Endothelial cell of umbilical vein (primary cell): Measurements from ENCODE around the gene FOXA1. TPM values are rescaled to one million over a fixed set of nuclear protein-coding genes. Genes with fewer than 3 reads are reported as not detected.

ENCODE experiments used
- BruUV-seq: library from RNA; stranded (reverse); fragments of 400-500 nt; replicated peaks from 2 replicates; lab custom pipeline; 2021; lab: Mats Ljungman, UMichigan
- CTCF ChIA-PET: fragments of 300-600, 350-600 bp; sonication (Branson Sonifier 250); formaldehyde crosslinking; loops from one replicate; lab custom pipeline; 2021; ENCODE audit warnings: antibody characterized with exemption, inconsistent platforms; lab: Charles Lee
- POLR2A ChIA-PET: fragments of 300-600, 350-600 bp; sonication (Branson Sonifier 250); formaldehyde crosslinking; loops from one replicate; lab custom pipeline; 2021; ENCODE audit warnings: antibody characterized with exemption, inconsistent platforms; lab: Charles Lee
- DNase-seq: peaks from one replicate; pipeline ENCODE4 v3.0.0-alpha.2; 2011; ENCODE audit warnings: low read depth, low spot score
- FAIRE-seq: peaks from 2 replicates; lab custom pipeline; 2011; peaks lifted over from hg19 to GRCh38; lab: Jason Lieb, UNC
- H2AFZ ChIP-seq: 2 replicates; pipeline ENCODE4 v1.6.0; 2012; ENCODE audit warnings: low read depth, low read length, control low read depth, inconsistent platforms
- H3K27ac ChIP-seq: 2 replicates; pipeline ENCODE4 v1.5.1; 2011; ENCODE audit warnings: low read depth, mild to moderate bottlenecking, control low read depth, low read length, moderate library complexity; ENCODE audit not compliant: insufficient read depth
- H3K27me3 ChIP-seq, 2 experiments: 2 replicates each; pipeline versions ENCODE4 v1.6.0 to v1.6.1; 2011; ENCODE audit warnings: low read length in 2 of 2, mixed read lengths in 1 of 2; ENCODE audit not compliant: control insufficient read depth in 2 of 2, insufficient read depth in 2 of 2
- H3K36me3 ChIP-seq, 2 experiments: 2 replicates in 1 of 2; 3 replicates in 1 of 2; pipeline ENCODE4 v1.5.1; 2011; ENCODE audit warnings: low read length in 2 of 2, mild to moderate bottlenecking in 1 of 2, moderate library complexity in 1 of 2; ENCODE audit not compliant: control insufficient read depth in 2 of 2, insufficient read depth in 2 of 2; ENCODE audit errors: extremely low read depth in 1 of 2
- H3K4me1 ChIP-seq: 3 replicates; pipeline ENCODE4 v1.5.1; 2011; ENCODE audit warnings: mild to moderate bottlenecking, low read length; ENCODE audit not compliant: control insufficient read depth, insufficient read depth; ENCODE audit errors: extremely low read depth
- H3K4me2 ChIP-seq: 2 replicates; pipeline ENCODE4 v1.6.1; 2011; ENCODE audit warnings: low read length, control low read depth, mixed read lengths; ENCODE audit not compliant: insufficient read depth
- H3K4me3 ChIP-seq, 3 experiments: fragments of 200-600 bp in 1 of 3; sonication (generic), shearing (Covaris generic) in 1 of 3; replicated peaks in 1 of 3; 2 replicates each; pipeline ENCODE4 v1.5.1; 2011 to 2016; ENCODE audit warnings: control low read depth in 3 of 3, low read length in 3 of 3, mild to moderate bottlenecking in 2 of 3, inconsistent platforms in 1 of 3, low read depth in 1 of 3, moderate library complexity in 1 of 3; ENCODE audit not compliant: insufficient read depth in 1 of 3
- H3K79me2 ChIP-seq: 2 replicates; pipeline ENCODE4 v1.6.0; 2012; ENCODE audit warnings: low read length, inconsistent platforms; ENCODE audit not compliant: control insufficient read depth, insufficient read depth
- H3K9ac ChIP-seq: replicated peaks from 2 replicates; pipeline ENCODE3; 2011; ENCODE audit warnings: low read length, control low read depth; ENCODE audit not compliant: insufficient read depth; ENCODE audit errors: extremely low read depth
- H3K9me1 ChIP-seq: replicated peaks from 3 replicates; pipeline ENCODE4 v1.6.0; 2011; ENCODE audit warnings: mild to moderate bottlenecking, low read length; ENCODE audit not compliant: control insufficient read depth, insufficient read depth; ENCODE audit errors: extremely low read depth
- H3K9me3 ChIP-seq: replicated peaks from 2 replicates; pipeline ENCODE4 v1.5.1; 2012; ENCODE audit warnings: low read length, inconsistent platforms; ENCODE audit not compliant: control insufficient read depth, insufficient read depth
- H4K20me1 ChIP-seq: replicated peaks from 2 replicates; pipeline ENCODE3; 2011; ENCODE audit warnings: mild to moderate bottlenecking, low read length; ENCODE audit not compliant: control insufficient read depth, insufficient read depth; ENCODE audit errors: extremely low read depth
- EZH2 ChIP-seq: IDR thresholded peaks from 2 replicates; pipeline ENCODE4 v1.6.1; 2012; ENCODE audit warnings: borderline replicate concordance, low read depth, mild to moderate bottlenecking, moderate library complexity, low read length, inconsistent platforms; ENCODE audit not compliant: severe bottlenecking
- FOS ChIP-seq: IDR thresholded peaks from 2 replicates; pipeline ENCODE4 v1.6.1; 2011; ENCODE audit warnings: mild to moderate bottlenecking, low read length, moderate library complexity, borderline replicate concordance; ENCODE audit not compliant: insufficient read depth
- POLR2AphosphoS5 ChIP-seq: IDR thresholded peaks from 2 replicates; pipeline ENCODE4 v1.6.1; 2012; ENCODE audit warnings: low read depth, mild to moderate bottlenecking, control low read depth, low read length, moderate library complexity; ENCODE audit not compliant: insufficient read depth
- dilution Hi-C: fragments of 300-500 bp; cut with MboI; formaldehyde crosslinking; loops from one replicate; pipeline ENCODE4 v1.15.0; 2019; ENCODE audit warnings: low sequenced_read_pairs; ENCODE audit not compliant: extremely low pct_ligation_motif_present
- intact Hi-C: fragments of 100-400 bp; cut with micrococcal nuclease; formaldehyde crosslinking; loops from one replicate; pipeline ENCODE4 v1.10.0; 2022
- polyA plus RNA-seq, 4 experiments: library from polyadenylated mRNA; depleted of rRNA in 3 of 4; stranded (reverse) in 3 of 4; unstranded in 1 of 4; fragments of >200 nt; gene quantifications; 2 replicates each; pipeline versions ENCODE4 v1.2.1 to v1.2.3, GENCODE V29; 2011 to 2012; ENCODE audit warnings: missing spikeins in 1 of 4
- total RNA-seq: library from RNA; stranded (reverse); gene quantifications from 2 replicates; pipeline ENCODE4 v1.2.3, GENCODE V29; 2021

FOXA1 gene
- total and polyA plus RNA-seq, 2 donors (not counting 3 experiments of a cell fraction or from before 2014, with no cell fraction given), result 0.06 TPM; not detected in 1

GRCh38 chr14:37585101-37585511 lies 9.9 kb downstream of the FOXA1 start:
- no peaks in the 10 kb centered on the region for H3K9me1 ChIP-seq
- H3K27me3 ChIP-seq, result peaks cover 54 to 75% of the 10 kb centered on the region in 2 experiments
- DNase-seq (no peak), FAIRE-seq (no peak)
- no peaks in the 10 kb centered on the region for H3K79me2 ChIP-seq
- dilution Hi-C loops (no loop called here), intact Hi-C loops (no loop called here)
- no peaks in the 10 kb centered on the region for H3K36me3 ChIP-seq
- no peaks in the 10 kb centered on the region for H3K9me3 ChIP-seq
- no peak overlapping the region for H2AFZ ChIP-seq
- no peak overlapping the region for H3K4me2 ChIP-seq
- POLR2A ChIA-PET, result no interaction called here
- no TSS peak for BruUV-seq
- TF ChIP-seq POLR2AphosphoS5, result no peak
- TF ChIP-seq EZH2, result peak; percentile 10
- H3K27ac ChIP-seq, result no peak overlapping the region
- no peak overlapping the region for H3K9ac ChIP-seq
- CTCF ChIA-PET, result interaction anchor here (0.5 to 1.3 kb wide), 6 partner anchors 8 to 1355 kb away, joined by 3 to 9 read pairs (median 3); partner anchors contain the start of genes FOXA1 and TTC6
- peaks cover 6% of the 10 kb centered on the region for H4K20me1 ChIP-seq
- H3K4me1 ChIP-seq, result peaks cover 14% of the 10 kb centered on the region
- H3K4me3 ChIP-seq, result no peak overlapping the region

DNA sequence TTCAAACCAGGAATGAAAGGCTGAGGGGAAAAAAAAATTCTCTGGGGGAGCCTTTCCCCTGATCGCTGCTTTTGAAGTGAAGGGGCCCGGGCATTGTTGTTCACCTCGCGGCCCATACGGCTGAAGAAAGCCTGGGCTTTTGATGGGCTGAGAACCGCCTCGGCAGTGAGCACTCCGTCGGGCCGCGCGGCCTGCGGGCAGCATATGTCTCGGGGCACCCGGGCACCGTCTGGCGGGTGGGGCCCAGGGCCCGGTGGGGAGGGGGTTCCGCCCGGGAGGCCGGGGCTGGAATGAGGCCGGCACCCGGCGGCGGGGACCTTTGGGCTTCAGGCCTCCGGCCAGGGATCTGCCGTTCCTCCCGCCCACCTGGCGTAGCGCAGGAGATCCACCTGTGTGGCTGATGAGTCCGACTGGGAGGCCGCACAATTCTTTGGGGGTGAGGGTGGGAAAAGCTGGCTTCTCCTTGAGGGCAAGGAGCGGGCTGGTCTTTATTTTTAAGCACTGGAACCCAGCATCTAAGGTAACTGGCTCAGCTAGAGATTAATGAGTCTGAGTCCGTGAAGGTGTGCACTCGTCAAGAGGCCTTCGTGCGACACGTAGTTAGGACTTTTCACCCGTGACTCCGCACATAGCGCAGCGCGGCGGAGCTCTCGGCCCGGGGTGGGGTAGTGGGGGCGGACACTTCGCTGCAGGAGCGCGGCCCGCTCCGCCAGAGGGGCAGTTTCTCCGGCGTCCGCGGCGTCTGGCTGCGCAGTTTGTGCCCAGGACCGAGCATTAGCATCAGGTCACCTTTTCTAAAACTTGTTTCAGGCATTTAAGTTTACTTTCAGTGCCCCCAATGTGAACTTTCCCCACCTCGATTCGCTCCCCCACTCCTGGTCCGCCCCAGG lies 10.6 kb downstream of the FOXA1 start:
- H3K9me3 ChIP-seq, result no peaks in the 10 kb centered on the region
- CTCF ChIA-PET, result interaction anchor here (0.5 to 1.3 kb wide), 5 partner anchors 9 to 1356 kb away, joined by 3 to 9 read pairs (median 3); partner anchors contain the start of genes FOXA1 and TTC6
- peaks cover 14% of the 10 kb centered on the region for H3K4me1 ChIP-seq
- DNase-seq (no peak), FAIRE-seq (no peak)
- H4K20me1 ChIP-seq, result peaks cover 6% of the 10 kb centered on the region
- no peak overlapping the region for H3K9ac ChIP-seq
- H3K36me3 ChIP-seq, result no peaks in the 10 kb centered on the region
- BruUV-seq, result no TSS peak
- peaks cover 53 to 68% of the 10 kb centered on the region in 2 experiments for H3K27me3 ChIP-seq
- no peaks in the 10 kb centered on the region for H3K9me1 ChIP-seq
- no peaks in the 10 kb centered on the region for H3K79me2 ChIP-seq
- intact Hi-C loops (no loop called here), dilution Hi-C loops (no loop called here)
- H3K4me3 ChIP-seq, result no peak overlapping the region
- H3K27ac ChIP-seq, result no peak overlapping the region
- TF ChIP-seq FOS (no peak), EZH2 (peak; percentile 96)
- H2AFZ ChIP-seq, result no peak overlapping the region
- no peak overlapping the region for H3K4me2 ChIP-seq
- POLR2A ChIA-PET, result no interaction called here
